GM19043 (cell line): Measurements from ENCODE around the gene GGA1.

Experiments used
- ATAC-seq: cut with Tn5 transposase; IDR thresholded peaks from one replicate; pipeline ENCODE4 v1.9.1; 2021; ENCODE audit warnings: low read depth; ENCODE audit not compliant: unreplicated experiment

The GGA1 gene

GRCh38 chr22:37628830-37629229 lies 20.2 kb downstream of the GGA1 start:
- ATAC-seq = no peak

- ATAC-seq = no peak
These were observed 21.3 kb downstream of the GGA1 start for GRCh38 chr22:37629928-37630327.

GRCh38 chr22:37630839-37631435 lies 22.3 kb downstream of the GGA1 start:
- no peak for ATAC-seq

- ATAC-seq = no peak
These were observed 23.0 kb downstream of the GGA1 start for GRCh38 chr22:37631448-37632173.

GRCh38 chr22:37632174-37633088 lies 23.8 kb downstream of the GGA1 start:
- no peak for ATAC-seq

- ATAC-seq = peak; percentile 45
These were observed 24.5 kb downstream of the GGA1 start for GRCh38 chr22:37633089-37633624.

GRCh38 chr22:37633625-37634416 lies 25.2 kb downstream of the GGA1 start:
- ATAC-seq = peak; percentile 49

GRCh38 chr22:37634417-37634924 lies 25.8 kb downstream of the GGA1 start:
- ATAC-seq = no peak

- ATAC-seq = no peak
These were observed 26.5 kb downstream of the GGA1 start for GRCh38 chr22:37635157-37635556.

- no peak for ATAC-seq
These were observed 27.7 kb downstream of the GGA1 start for GRCh38 chr22:37636186-37636948.

- no peak for ATAC-seq
These were observed 28.3 kb downstream of the GGA1 start for GRCh38 chr22:37636949-37637273.

- no peak for ATAC-seq
These were observed 29.9 kb downstream of the GGA1 start for GRCh38 chr22:37638391-37639069.

GRCh38 chr22:37639070-37639760 lies 30.6 kb downstream of the GGA1 start, which contains the start of gene SH3BP1:
Gene SH3BP1 (plus strand): TSS chr22:37639669. CDS start chr22:37639788, 119 bp downstream.
- no peak for ATAC-seq

GRCh38 chr22:37639771-37640590 lies 31.3 kb downstream of the GGA1 start:
- ATAC-seq = no peak

GRCh38 chr22:37640591-37641560 lies 32.2 kb downstream of the GGA1 start:
- no peak for ATAC-seq

GRCh38 chr22:37641561-37641949 lies 32.9 kb downstream of the GGA1 start:
- ATAC-seq = no peak
